ENCODE results near the gene TYK2.
A peak's percentile ranks its signal among the peaks of the same experiment; 100 is the strongest.

TYK2 gene

GRCh38 chr19:10332965-10333757, 47.2 kb downstream of the TYK2 start, which contains the start of gene RAVER1:
Gene RAVER1, minus strand, starts transcription at chr19:10333529. Its CDS starts 22 bp downstream, at chr19:10333507.
- DNase-seq, result peak; percentile 98

DNA sequence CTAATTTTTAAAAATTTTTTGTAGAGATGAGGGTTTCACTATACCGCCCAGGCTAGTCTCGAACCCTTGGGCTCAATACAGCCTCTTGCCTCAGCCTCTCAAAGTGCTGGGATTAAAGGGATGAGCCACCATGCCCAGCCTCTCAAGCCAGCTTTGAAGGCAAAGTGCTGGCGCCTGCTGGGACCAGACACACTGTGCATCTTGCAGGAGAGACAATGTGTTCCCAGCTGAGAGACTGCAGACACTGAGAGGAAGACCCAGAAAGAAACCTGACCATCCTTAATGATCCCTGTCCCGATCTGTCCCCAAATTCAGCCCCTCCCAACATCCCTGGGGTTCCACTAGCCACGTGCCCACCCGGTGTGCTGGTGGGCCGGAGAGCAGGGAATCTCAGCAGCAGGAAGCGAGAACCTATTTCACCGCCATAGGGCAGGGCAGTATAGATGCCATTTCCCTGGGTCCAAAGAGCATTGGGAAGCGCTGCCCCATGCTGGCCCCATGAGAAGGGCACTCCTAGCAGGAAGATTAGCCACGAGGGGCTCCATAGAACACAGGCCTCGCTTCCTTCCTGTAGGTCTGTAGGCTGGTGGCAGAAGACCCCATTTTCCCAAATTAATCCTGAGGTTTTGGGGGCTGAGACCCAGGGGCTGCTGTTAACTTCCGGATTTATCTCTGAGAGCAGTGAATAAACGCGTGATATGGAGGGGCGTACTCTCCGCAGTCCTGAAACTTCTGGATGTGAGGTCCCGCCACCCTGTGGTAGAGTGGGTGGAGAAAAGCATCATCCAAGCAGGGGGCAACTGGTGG, 48.0 kb downstream of the TYK2 start:
- no peak for DNase-seq

GRCh38 chr19:10329555-10329954, 50.8 kb downstream of the TYK2 start:
- DNase-seq, result no peak

GRCh38 chr19:10328558-10329429, 51.6 kb downstream of the TYK2 start:
- no peak for DNase-seq

DNA sequence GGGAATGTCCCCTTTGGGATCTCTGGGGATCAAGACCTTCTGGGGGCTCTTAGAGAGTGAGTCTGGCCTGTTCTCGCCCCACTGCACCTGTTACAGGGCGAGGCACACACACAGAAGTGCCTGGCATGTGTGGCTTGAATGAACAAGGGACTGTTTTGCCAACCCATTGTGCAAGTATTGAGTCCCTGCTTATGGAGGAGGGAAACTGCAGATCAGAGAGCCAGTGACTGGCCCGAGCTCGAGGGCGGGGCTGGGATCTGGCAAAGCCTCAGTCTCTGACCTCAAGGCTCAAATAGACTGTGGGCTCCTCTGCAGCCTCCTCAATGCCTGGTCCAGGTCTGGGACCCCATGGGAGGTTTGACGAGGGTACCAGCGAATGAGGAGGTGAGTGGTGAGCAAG, 52.6 kb downstream of the TYK2 start:
- no peak for DNase-seq

- DNase-seq, result no peak
These were observed 54.6 kb downstream of the TYK2 start for GRCh38 chr19:10325732-10326131.

DNA sequence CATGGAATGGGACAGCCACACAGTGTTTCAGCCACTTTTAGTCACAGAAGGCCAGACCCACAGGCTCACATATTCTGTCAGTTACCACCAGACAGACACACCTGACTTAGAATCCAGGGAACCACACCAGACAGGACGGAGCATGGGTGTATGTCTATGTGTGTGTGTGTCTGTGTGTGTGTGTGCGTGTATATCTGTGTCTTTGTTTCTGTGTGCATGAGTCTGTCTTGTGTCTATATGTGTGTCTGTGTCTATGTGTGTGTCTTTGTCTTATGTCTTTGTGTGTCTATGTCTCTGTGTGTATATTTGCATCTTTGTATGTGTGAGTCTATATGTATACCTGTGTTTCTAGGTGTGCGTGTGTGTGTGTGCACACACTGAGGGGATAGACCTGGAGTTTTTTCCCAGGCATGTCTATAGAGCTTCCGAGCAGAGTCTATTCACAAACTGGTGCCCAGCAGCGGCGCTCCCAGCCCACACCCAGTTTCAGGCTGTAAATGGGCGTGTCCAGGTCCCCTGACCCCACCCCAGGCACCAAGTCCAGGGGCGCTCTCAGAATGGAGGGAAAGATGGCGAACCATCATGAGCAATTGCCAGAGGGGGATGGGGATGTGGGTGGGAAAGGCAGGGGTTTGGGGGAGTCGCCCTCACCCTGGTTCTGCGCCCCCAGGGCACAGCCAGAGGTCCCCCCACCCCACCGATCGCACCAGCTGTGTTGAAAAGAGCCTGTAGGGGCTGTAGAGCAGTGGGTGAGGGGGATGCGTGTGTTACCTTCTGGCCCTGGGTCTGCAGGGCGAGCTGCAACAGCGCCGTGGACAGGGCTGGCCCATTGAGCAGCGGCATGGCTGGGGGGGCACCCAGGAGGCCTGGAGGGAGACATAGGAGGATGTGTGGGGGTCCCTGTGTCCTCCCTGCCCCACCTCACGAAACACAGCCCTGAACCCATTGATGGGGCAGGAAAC, 58.2 kb downstream of the TYK2 start:
- no peak for DNase-seq

DNA sequence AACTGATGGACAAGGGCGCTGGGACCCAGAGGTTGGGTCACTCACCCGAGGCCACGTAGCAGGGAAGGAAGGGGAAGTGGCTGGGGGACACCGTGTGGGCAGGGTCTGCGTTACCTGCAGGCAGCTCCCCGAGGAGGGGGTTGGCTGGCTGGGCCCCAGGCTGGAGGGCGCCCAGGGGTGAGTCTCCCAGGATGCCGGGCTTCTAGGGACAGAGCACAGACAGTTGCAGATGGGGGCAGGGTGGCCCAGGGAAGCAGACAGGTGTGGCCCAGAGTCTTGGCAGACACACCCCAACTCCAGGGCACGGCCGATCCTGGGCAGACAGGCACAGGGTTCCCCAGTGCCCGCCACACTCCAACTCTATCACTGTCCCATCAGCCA, 59.0 kb downstream of the TYK2 start:
- no peak for DNase-seq

- DNase-seq, result no peak
These were observed 59.6 kb downstream of the TYK2 start for GRCh38 chr19:10320602-10321416.

DNA sequence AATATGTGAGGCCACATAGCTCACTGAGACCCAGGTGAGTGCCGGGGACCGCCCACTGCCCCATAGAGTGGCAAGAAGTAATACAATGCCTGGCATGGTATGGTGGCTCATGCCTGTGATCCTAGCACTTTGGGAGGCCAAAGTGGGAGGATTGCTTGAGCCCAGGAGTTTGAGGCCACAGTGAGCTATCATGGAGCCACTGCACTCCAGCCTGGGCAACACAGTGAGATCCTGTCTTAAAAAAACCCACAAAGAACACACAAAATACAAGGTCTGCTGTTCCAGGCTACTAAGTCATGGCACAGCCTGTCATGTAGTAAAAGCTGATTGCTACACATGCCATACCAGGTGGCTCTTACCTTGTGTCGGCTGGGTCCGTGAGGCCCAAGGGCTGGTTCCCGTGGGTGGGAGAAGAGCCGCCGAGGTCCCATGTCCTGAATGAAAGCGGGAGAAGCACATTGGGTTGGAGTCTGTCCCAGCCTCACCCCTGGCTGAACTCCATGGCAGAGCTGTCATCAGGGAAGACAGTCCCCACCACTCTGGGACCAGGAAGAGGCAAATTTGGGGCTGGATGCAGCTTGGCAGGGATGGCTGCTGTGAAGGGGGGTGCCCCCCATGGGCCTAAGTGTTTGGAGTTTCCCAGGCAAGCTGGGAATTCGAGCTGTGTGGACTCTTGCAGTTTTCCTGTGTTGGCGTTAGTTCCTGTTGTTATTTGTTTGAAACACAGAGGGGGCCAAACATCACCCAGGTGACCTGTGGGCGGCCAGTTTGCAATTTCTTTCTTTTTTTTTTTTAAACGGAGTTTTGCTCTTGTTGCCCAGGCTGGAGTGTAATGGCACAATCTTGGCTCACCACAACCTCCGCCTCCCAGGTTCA, 61.3 kb downstream of the TYK2 start:
- no peak for DNase-seq

GRCh38 chr19:10317857-10318462, 62.4 kb downstream of the TYK2 start:
- no peak for DNase-seq

DNA sequence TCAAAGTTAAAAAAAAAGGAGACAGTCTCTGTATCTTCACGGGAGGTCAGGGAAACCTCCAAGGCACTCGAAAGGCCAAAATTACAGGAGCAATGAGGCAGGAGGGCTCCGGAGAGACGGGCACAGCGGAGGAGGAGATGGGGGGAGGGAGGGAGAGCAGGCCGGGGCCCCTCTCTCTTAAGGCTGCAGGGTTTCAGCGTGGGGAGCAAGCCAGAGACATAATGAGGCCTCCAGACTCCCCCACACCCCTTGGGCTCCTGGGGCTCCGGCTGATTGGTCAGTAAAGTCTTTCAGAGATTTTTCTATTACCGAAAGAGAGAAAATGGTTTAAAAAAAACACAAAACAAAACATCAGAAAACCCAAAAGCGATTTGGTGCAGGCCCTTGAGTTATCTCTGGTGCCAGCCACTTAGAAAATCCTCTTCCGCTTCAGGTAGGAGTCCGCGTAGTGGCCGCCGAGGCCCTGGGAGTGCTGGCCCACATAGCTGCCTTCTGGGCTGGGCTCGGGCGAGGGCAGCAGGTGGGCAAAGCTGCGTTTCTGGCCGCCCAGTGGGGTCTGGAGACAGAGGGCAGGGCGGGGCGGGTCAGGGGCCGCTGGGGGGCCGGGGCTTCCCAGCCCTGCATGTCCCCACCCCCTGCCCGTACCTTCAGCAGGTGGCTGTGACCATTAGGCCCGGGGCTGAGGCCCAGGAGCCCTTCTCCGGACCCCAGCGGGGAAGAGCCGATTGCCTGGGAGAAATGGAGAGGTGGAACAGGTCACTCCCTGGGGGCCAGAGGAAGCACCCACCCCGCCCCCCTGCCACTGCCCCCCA, 63.1 kb downstream of the TYK2 start:
- no peak for DNase-seq

DNA sequence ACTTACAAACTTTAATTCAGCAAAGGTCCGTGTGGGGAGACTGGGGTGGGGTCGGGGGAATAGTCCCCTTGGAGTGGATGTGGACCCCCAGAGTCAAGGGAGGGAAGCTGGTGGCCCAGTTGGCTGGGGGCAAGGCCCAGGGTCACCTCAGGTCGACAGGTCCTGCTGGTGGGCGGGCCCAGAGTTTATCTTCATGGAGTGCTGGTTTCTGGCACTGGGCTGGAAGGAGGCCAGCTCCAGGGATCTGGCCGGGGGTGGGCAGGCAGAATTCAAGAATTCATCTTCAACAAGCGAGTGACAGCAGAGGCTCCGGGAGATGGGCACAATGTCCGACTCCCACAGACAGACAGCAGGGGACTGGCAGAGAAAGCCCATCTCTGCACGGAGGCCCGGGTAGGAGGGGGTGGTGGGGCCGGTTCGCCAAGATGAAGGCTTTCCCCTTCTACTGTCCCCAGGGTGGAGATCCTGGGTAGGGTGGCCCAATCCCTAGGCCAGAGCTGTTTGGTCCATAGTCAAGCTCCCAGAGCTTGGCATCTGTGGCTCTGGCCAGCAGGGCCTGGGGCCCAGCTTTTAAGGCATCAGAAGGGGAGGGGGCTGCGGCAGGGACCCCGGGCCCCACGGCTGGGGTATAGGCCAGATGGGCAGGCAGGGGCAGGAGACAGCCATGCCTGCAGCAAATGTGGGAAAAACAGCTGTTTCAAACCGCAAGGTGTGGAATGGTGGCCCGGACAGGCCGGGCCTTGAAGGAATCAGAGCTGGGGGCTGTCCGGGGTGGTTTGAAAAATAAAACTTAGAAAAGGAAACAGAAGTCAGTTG, 63.9 kb downstream of the TYK2 start:
- no peak for DNase-seq

- DNase-seq, result peak; percentile 93
These were observed 64.8 kb downstream of the TYK2 start, which contains the start of gene FDX2 for GRCh38 chr19:10315335-10316214. Gene FDX2, minus strand, starts transcription at chr19:10316015. Its CDS starts 19 bp downstream, at chr19:10315996.

GRCh38 chr19:10309423-10309822, 70.9 kb downstream of the TYK2 start, which contains the start of gene ZGLP1:
Gene ZGLP1, minus strand, starts transcription at chr19:10309815.
- DNase-seq, result no peak

GRCh38 chr19:10306327-10306726, 74.0 kb downstream of the TYK2 start:
- no peak for DNase-seq
